Measurements from ENCODE around the gene ZNF771.

ZNF771 gene

DNA sequence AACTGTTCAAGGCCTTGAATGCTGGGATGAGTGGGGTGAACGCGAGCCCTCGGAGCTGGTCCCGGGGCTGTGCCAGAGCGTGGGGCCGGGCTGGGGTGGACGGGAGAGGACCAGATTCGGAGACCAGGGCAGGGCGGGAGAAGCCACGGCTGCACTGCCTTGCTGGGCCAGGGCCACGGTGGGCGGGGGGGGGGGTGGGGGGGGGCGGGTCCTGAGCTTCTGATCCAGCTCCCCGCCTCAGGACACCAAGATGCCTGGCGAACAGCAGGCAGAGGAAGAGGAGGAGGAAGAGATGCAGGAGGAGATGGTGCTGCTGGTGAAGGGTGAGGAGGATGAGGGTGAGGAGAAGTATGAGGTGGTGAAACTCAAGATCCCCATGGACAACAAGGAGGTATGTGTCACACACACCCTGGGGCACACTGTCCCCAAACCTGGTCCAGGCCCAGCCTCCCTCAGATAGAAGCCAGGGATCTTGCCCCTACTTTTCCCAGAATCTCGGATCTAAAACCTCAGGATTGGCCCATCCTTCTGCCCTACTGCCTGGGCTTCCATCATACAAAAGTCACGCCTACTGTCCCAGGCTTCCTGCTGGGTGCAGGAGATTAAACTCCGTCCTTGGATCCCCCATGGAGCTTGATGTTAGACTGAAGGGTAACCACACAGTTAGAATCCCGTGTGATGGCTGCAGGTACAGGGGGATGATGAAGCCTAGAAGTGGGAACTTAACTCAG, 563 bp downstream of the ZNF771 start:
- TF ChIP-seq, protein P1, sequence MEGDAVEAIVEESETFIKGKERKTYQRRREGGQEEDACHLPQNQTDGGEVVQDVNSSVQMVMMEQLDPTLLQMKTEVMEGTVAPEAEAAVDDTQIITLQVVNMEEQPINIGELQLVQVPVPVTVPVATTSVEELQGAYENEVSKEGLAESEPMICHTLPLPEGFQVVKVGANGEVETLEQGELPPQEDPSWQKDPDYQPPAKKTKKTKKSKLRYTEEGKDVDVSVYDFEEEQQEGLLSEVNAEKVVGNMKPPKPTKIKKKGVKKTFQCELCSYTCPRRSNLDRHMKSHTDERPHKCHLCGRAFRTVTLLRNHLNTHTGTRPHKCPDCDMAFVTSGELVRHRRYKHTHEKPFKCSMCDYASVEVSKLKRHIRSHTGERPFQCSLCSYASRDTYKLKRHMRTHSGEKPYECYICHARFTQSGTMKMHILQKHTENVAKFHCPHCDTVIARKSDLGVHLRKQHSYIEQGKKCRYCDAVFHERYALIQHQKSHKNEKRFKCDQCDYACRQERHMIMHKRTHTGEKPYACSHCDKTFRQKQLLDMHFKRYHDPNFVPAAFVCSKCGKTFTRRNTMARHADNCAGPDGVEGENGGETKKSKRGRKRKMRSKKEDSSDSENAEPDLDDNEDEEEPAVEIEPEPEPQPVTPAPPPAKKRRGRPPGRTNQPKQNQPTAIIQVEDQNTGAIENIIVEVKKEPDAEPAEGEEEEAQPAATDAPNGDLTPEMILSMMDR (conservative IDR thresholded peaks at IDR 0.05; ENCODE audit: low read depth) = no peak
- DNase-seq (ENCODE audit: low spot score) = no peak
- ChIA-PET CTCF (interaction anchor here (0.8 to 1.2 kb wide), 2 partner anchors 11 to 30 kb away, joined by 3 to 5 read pairs; no protein-coding TSS in a partner anchor), POLR2A (ENCODE audit: low non-redundant PET) (interaction anchor here (0.8 kb wide), 1 partner anchor 37 kb away, joined by 4 read pairs; no protein-coding TSS in a partner anchor)
- peak overlapping the region; percentile 76 for H3K27ac ChIP-seq

DNA sequence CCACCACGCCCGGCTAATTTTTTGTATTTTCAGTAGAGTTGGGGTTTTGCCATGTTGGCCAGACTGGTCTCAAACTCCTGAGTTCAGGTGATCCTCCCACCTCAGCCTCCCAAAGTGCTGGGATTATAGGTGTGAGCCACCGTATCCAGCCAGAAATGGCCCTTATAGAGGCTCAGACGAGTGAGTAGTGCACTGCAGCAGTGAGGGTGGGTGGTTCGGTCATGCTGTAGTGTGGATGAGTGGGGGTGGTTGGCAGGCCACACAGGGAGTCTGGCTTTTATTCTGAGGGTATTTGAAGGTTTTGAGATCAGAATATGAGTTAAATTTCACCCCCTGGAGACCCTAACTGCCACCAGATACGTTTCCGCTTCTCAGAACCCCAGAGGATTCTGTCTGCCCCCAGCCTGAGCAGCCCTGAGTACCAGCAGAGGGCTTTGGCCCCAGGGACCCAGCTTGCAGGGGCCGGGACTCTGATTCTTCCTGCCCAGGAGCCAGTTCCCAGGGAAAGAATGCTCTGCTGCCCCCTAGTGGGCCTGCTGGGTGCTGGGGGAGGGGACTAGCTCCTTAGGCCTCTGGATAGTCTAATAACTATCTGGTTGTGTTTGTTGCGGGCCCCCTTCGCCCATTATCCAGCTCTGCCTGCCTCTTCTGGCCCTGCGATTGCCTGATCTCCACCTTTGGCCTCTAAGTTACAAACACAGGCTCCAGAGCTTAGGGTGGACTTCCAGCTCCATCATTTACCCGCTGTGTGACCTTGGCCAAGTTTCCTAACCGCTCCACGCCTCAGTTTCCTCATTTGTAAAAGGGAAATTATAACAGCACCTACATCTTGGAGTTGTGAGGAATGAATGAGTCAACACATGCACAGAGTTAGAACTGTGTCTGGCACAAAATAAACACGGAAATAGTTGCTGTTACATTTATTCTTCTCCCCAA, 2.0 kb downstream of the ZNF771 start:
- POLR2A ChIA-PET (ENCODE audit: low non-redundant PET) = interaction anchor here (0.5 to 0.6 kb wide), 2 partner anchors 13 to 118 kb away, joined by 3 to 4 read pairs; no protein-coding TSS in a partner anchor
- peak; percentile 83 for DNase-seq (ENCODE audit: low spot score)
- peak overlapping the region; percentile 73 for H3K27ac ChIP-seq
- TF ChIP-seq, protein P1 (conservative IDR thresholded peaks at IDR 0.05; ENCODE audit: low read depth) = peak; percentile 92
- CTCF ChIA-PET = interaction anchor here (0.6 to 1.6 kb wide), 17 partner anchors 9 to 184 kb away, joined by 3 to 14 read pairs (median 4); partner anchors contain the start of genes CD2BP2, DCTPP1, ZNF48 and ZNF688

DNA sequence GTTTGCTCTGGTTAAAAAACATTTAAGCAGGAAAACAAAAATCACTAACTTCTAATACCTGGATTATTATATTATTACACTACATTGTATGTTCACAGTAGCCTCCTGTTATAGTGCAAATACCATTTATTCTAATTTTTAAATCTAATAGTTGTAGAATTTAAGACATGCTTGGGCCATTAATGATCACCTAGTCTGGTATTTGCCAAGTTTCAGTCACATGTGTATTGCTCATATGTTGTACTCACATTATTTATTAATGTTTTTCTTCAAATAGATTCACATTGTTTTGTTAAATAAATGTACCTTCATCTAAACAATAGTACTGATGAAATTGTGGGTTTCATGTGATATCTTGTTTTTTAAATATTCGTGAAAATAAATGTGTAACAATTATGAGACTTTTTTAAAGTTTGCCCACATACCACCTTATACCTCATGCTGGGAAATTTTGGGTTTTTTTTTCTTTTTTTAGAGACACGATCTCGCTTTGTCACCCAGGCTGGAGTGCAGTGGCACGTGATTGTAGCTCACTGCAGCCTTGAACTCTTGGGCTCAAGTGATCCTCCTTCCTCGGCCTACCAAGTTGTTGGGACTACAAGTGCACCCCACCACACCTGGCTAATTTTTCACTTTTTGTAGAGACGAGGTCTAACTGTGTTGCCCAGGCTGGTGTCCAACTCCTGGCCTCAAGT, 5.9 kb downstream of the ZNF771 start:
- CTCF ChIA-PET = no interaction called here
- POLR2A ChIA-PET (ENCODE audit: low non-redundant PET) = no interaction called here
- peak overlapping the region; percentile 41 for H3K27ac ChIP-seq

DNA sequence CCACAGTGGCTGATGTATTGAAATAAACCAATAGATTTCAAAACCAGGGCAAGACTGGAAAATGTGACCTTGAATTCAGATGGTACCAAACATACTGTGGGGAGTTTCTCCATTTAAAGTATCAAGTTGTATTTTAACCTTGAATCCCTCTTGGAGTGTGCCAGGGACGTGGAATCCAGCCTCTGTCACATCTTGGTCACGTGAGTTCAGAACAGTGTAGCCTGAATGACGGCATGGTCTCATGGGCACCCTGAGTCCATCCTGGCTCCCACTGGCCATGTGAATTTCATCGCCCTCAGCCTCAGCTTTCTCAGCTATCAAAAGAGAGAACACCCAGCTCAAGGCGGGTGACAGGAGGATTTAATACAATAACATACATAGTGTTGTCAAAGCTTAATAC, 6.8 kb downstream of the ZNF771 start:
- TF ChIP-seq, protein P1 (conservative IDR thresholded peaks at IDR 0.05; ENCODE audit: low read depth) = no peak
- DNase-seq (ENCODE audit: low spot score) = no peak
- ChIA-PET CTCF (no interaction called here), POLR2A (ENCODE audit: low non-redundant PET) (no interaction called here)
- H3K27ac ChIP-seq = peak overlapping the region; percentile 41

More for the DNA sequence above, 5.9 kb downstream of the ZNF771 start:
- no peak for DNase-seq (ENCODE audit: low spot score)
- TF ChIP-seq, protein P1 (conservative IDR thresholded peaks at IDR 0.05; ENCODE audit: low read depth) = no peak

DNA sequence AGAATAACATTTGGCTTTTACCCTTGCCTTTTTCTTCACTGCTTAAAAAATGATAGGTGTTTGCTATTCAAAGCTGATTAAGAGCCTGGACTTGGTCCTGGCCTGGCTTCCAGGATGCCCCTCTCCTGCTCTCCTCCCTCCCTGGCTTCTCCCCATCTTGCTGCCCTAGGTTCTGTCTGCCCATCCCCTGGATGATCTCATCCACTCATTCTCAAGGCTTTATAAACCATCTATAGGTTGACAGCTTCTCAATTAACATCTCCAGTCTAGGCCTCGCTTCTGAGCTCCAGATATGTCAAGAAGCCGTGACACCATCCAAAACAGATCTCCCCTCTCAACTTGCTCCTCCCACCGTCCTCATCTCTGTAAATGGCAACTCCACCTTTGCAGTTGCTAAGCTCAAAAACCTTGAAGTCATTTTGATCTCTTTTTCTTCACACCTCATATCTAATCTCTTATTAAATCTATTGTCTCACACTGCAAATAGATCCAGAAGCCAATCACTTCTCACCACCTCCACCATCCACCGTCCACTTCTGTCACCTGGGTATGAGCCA, 8.7 kb downstream of the ZNF771 start:
- TF ChIP-seq, protein P1 (conservative IDR thresholded peaks at IDR 0.05; ENCODE audit: low read depth) = no peak
- H3K27ac ChIP-seq = no peak overlapping the region
- POLR2A ChIA-PET (ENCODE audit: low non-redundant PET) = no interaction called here
- no peak for DNase-seq (ENCODE audit: low spot score)
- CTCF ChIA-PET = no interaction called here

Measured in RWPE1 (cell line).